HepG2 (cell line): Measurements from ENCODE around the gene TGM4. TPM values are rescaled to one million over a fixed set of nuclear protein-coding genes. Genes with fewer than 3 reads are reported as not detected.

Experiments
- BHLHE40 ChIP-seq: IDR thresholded peaks from 2 replicates; pipeline ENCODE4 v1.6.1; 2011; ENCODE audit warnings: low read length, improper control_type of control experiment
- FOXA3 ChIP-seq: IDR thresholded peaks from 2 replicates; pipeline ENCODE4 v1.6.1; 2016; ENCODE audit warnings: missing genetic modification reagents, missing compliant biosample characterization
- FOXP1 ChIP-seq, 2 experiments: fragments of 450-650 bp in 1 of 2; IDR thresholded peaks; 2 replicates each; pipeline ENCODE4 v1.6.1; 2017 to 2018; ENCODE audit warnings: antibody characterized with exemption in 1 of 2
- HOXA5 ChIP-seq: sonication (generic); formaldehyde crosslinking; IDR thresholded peaks from 2 replicates; pipeline ENCODE4 v1.4.0; 2020; ENCODE audit warnings: missing genetic modification reagents
- KLF12 ChIP-seq: sonication (generic); formaldehyde crosslinking; IDR thresholded peaks from 2 replicates; pipeline ENCODE4 v1.4.0; 2020; ENCODE audit warnings: missing genetic modification reagents, borderline replicate concordance
- PLRG1 ChIP-seq: fragments of 450-650 bp; conservative IDR thresholded peaks from 2 replicates; pipeline ENCODE4 v1.6.1; 2016
- PPARG ChIP-seq: conservative IDR thresholded peaks from 2 replicates; pipeline ENCODE4 v1.6.1; 2016; ENCODE audit warnings: missing biosample characterization, missing genetic modification reagents
- SMAD1 ChIP-seq: sonication (generic); formaldehyde crosslinking; IDR thresholded peaks from 2 replicates; pipeline ENCODE4 v1.4.0; 2020; ENCODE audit warnings: missing genetic modification reagents, low read depth, mild to moderate bottlenecking, borderline replicate concordance
- TCF7L2 ChIP-seq: IDR thresholded peaks from 2 replicates; pipeline ENCODE4 v1.6.1; 2011; ENCODE audit warnings: mild to moderate bottlenecking, low read depth, low read length, moderate library complexity
- ZNF234 ChIP-seq: sonication (generic); formaldehyde crosslinking; conservative IDR thresholded peaks from 2 replicates; pipeline ENCODE4 v1.5.1; 2020; ENCODE audit warnings: mild to moderate bottlenecking, missing genetic modification reagents
- ZNF296 ChIP-seq: sonication (generic); formaldehyde crosslinking; conservative IDR thresholded peaks from 2 replicates; pipeline ENCODE4 v1.5.0; 2020; ENCODE audit warnings: mild to moderate bottlenecking, missing genetic modification reagents
- ZNF318 ChIP-seq: sonication (generic); formaldehyde crosslinking; IDR thresholded peaks from 2 replicates; pipeline ENCODE4 v1.4.0; 2020; ENCODE audit warnings: mild to moderate bottlenecking, missing genetic modification reagents
- ZNF619 ChIP-seq: sonication (generic); formaldehyde crosslinking; IDR thresholded peaks from 2 replicates; pipeline ENCODE4 v1.4.0; 2020; ENCODE audit warnings: mild to moderate bottlenecking, missing genetic modification reagents
- polyA plus RNA-seq, 8 experiments: library from polyadenylated mRNA; depleted of rRNA in 3 of 8; stranded (reverse) in 7 of 8; unstranded in 1 of 8; fragments of >200 nt; fragmentation: Illumina TruSeq in 4 of 8; extraction: Trizol in 4 of 8; gene quantifications; 2 replicates each; pipeline versions ENCODE4 v1.2.1 to v1.2.3, GENCODE V29; 2011 to 2016; ENCODE audit warnings: low read depth in 4 of 8, missing spikeins in 1 of 8, mixed read lengths in 1 of 8; ENCODE audit not compliant: insufficient read depth in 1 of 8
- total RNA-seq, 5 experiments: library from RNA; depleted of rRNA; stranded (reverse); fragments of >200 nt; fragmentation: Illumina TruSeq; extraction: Trizol; gene quantifications; 2 replicates each; pipeline ENCODE4 v1.2.3, GENCODE V29; 2016; ENCODE audit warnings: low read depth in 1 of 5
- TF ChIP-seq, protein P1 (sequence below): sonication (generic); formaldehyde crosslinking; IDR thresholded peaks from 2 replicates; pipeline ENCODE4 v1.9.0; 2022; ENCODE audit warnings: low read depth, missing genetic modification reagents

Gene TGM4
- total and polyA plus RNA-seq, 2 of the 13 experiments (the other 11 are each of a cell fraction or from before 2014, with no cell fraction given): 0.07 to 0.15 TPM

DNA sequence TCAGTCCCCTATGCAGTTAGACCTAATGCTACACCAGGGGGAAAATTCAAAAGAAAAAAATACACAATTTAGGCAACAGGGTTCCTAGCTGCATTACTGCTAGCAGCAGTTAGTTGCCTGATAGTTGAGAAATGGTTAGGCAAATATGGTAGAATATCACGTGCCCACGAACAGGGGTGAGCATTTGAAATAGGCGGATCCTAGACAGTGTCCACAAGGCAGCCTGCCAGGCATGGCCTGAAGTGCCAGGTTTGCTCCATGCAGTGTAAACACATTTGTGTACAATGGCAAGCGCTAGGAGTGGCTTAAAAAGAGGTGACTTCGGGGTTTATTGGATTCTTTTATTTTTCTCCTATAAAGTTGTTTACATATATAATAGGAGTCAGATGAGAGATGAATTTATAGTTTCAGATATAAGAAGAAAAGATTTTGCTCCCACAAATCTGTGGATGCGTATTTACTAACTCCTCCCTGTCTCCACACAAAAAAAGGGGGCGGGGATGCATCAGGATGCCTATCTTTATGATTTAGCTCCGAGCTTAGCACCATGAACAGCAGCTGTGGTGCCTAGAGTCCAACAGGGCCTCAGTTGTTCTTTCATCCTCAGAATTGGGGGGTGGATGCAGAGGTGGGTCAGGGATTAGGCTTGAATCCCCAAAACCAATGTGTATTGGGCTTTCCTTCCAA is 3.9 kb upstream of the TGM4 start (continued):
- TF ChIP-seq ZNF318 (CRISPR knock-in tag) (no peak), FOXA3 (CRISPR knock-in tag) (peak; percentile 51), TCF7L2 (no peak), HOXA5 (CRISPR knock-in tag) (no peak), PLRG1 (no peak), BHLHE40 (peak; percentile 82), ZNF296 (CRISPR knock-in tag) (no peak), KLF12 (no peak), FOXP1 (IDR thresholded peaks at IDR 0.05) (no peak), FOXP1 (CRISPR knock-in tag; IDR thresholded peaks at IDR 0.05) (peak; percentile 49; the same call in 1 of the 2 replicates), ZNF234 (CRISPR knock-in tag) (no peak), ZNF619 (CRISPR knock-in tag) (no peak), PPARG (no peak), SMAD1 (CRISPR knock-in tag) (no peak)
- TF ChIP-seq, protein P1, sequence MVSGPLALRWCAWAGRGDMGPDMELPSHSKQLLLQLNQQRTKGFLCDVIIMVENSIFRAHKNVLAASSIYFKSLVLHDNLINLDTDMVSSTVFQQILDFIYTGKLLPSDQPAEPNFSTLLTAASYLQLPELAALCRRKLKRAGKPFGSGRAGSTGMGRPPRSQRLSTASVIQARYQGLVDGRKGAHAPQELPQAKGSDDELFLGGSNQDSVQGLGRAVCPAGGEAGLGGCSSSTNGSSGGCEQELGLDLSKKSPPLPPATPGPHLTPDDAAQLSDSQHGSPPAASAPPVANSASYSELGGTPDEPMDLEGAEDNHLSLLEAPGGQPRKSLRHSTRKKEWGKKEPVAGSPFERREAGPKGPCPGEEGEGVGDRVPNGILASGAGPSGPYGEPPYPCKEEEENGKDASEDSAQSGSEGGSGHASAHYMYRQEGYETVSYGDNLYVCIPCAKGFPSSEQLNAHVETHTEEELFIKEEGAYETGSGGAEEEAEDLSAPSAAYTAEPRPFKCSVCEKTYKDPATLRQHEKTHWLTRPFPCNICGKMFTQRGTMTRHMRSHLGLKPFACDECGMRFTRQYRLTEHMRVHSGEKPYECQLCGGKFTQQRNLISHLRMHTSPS: 0 out of 2 replicates have a peak, but pooled peaks have one; percentile 36
